Measurements from ENCODE around the gene PLAAT2.

GRCh38 chr11:63592975-63593395, 29.8 kb upstream of the PLAAT2 start:
- peak in 3 of 4 experiments; percentile 27 to 46 (median 28) for TF ChIP-seq CTCF (IDR thresholded peaks at IDR 0.05)
- TF ChIP-seq POLR2A (IDR thresholded peaks at IDR 0.05): no peak

Data from prostate gland (tissue), 2 donors.